ENCODE data around the gene PPFIBP1. TPM values are rescaled to one million over a fixed set of nuclear protein-coding genes. Genes with fewer than 3 reads are reported as not detected.

The PPFIBP1 gene
- total and polyA plus RNA-seq, 2 of the 8 experiments (the other 6 are each of a cell fraction or from before 2014, with no cell fraction given) = 7.7 to 31.3 TPM

DNA sequence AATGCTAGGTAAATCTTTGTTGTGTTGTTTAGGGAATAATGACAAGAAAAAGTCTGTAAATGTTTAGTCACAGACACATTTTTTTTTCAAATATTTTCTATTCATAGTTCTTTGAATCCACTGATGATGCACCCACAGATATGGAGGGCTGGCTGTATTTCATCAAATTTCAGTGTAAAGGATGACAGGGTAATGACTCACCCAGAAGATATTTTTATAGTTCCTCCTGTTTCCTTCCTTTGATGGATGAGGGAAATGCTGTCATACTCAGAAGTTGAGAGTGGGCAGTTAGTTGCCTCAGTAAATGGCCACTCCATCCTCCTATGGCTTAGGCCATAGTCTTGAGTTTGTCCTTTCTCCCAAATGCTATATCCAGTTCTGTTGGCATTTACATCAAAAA lies 95.3 kb downstream of the PPFIBP1 start (continued):
- TF ChIP-seq CHD7 (IDR thresholded peaks at IDR 0.05; ENCODE audit: insufficient replicate concordance, low read length) (no peak), RFX5 (IDR thresholded peaks at IDR 0.05; ENCODE audit: borderline replicate concordance, low read depth, low read length) (no peak), CHD1 (IDR thresholded peaks at IDR 0.05; ENCODE audit: low read depth, low read length) (no peak), POLR2A (IDR thresholded peaks at IDR 0.05; ENCODE audit: control extremely low read depth in 1 of 2, low read depth in 2 of 2, low read length in 2 of 2) (no peak), POU5F1 (IDR thresholded peaks at IDR 0.05; ENCODE audit: low read depth, low read length) (no peak)

All from H1 (cell line).